Measurements from ENCODE around the gene JAZF1.
"Not testable (repeated sequence)": the region's sequence is repeated elsewhere in the genome, so short reads cannot be mapped to it uniquely, and the experiment has no call there.

JAZF1 gene

DNA sequence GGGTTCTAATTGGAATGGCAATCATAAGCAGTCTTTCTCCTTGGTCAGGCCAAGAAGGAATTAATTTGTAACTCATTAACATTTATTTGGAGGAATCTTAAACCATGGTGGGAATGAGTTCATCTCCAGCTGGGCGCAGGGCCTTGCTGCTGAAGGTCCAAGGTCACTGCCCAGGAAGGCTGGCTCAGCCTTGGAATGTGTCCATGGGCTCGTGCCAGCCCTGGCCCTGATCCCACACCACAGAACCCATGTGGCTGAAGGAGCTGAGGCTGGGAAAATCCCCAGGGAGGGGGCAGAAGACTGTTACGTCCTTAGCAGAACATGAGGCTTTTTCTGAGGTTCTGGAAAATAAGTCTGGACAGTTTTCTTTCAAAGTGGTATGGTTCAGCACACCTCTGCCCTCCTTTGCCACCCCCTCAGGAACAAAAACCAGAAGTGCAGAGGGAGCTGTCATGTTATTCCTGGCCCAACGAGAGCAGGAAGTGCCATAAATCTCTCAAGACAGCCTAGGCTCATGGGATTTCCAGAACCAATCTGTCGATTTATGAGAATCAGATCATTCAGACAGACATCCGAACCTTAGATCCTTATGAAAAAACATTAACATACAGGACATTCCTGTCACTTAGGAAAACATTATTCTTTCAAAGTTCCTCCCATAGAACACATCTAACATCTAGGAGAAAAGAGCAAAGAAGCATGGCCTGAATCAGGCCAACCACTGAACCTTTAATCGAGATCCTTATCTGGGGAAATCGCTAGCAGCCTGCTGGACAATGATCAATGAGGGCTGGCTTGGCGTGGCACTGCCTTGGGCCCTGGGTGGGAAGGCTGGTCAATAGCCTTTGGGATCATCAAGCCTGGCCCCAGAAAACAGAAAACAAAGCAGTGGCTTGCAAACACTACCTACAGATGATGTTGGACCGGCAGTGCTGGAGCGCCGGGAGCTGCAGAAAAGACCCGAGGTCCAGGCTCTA lies 306.3 kb downstream of the JAZF1 start:
- DNase-seq (ENCODE audit: low spot score): no peak

DNA sequence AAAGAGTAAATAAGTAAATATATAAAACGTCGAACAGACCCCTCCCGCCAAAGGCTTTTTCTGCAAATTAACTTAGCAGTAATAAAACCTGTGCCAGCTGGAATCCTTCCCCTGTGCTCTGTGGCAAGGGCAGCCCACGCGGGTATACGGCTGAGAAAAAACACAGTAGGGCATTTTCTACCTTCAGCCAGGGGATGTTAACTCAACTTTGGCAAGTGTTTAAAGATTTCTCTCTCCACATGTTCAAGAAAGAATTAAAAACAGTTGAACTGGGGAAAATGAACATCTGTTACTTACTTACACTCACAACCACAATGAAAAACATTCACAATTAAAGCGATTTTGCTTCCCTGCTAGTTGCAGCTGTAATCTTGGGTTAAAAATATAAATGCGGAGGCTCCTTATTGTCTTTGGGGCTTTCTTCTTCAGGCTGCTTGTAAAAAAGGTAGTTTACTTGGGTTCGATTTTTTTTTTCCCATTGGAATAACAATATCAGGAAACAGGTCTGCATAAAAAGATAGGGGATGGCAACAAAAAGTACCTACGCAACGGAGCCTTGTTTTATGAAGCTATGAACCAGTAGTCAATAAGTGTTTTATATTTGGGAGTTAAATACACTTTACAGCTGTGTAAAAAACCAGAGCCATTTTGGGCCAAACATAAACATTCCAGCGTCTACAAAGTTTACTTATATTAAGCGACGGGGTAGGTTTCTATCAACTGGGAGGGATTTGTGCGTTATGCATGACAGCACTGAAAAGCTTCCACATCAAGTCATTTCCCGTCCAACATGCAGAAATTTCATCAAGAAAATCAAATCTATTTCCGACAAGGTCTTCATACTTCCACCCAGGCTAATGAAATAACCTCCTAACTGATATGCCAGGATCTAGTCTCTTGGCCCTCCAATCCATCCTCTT lies 308.0 kb downstream of the JAZF1 start:
- DNase-seq (ENCODE audit: low spot score): no peak

DNA sequence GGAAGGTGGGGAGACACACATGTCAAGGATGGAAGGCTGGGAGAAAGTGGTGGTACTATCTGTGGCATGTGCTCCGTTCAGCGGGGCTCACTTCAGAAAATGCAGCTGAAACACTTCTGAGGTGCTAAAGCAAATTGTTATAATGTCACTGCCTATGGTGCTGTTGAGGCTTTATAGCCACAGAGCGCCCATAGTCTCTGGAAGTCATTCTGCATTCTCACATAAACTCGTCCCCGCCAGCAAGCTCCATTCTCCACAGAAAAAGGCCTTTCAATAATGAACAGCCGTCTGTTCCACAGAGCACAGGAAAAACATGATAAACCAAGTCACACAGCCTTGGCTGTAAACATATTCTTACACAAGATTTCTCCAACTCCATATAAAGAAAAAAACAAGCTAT lies 308.7 kb downstream of the JAZF1 start:
- no peak for DNase-seq (ENCODE audit: low spot score)

DNA sequence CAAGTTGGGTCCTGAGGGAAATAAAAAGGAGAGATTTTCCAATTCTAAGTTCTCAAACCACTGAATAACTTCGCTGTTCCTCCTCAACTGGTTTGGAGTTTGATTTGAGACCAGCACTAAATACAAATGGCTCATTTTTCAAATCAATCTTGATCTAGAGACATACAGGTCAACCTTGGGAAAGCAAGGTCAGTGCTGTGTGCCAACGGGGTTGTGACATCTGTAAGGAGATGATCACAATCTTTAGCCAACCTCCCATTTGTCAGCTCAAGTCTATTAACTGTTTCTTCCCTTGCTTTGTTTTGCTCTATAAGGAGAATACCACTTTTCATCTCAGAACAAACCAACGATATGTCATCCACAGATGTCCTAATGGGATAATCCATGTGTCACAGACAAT lies 309.5 kb downstream of the JAZF1 start:
- no peak for DNase-seq (ENCODE audit: low spot score)

DNA sequence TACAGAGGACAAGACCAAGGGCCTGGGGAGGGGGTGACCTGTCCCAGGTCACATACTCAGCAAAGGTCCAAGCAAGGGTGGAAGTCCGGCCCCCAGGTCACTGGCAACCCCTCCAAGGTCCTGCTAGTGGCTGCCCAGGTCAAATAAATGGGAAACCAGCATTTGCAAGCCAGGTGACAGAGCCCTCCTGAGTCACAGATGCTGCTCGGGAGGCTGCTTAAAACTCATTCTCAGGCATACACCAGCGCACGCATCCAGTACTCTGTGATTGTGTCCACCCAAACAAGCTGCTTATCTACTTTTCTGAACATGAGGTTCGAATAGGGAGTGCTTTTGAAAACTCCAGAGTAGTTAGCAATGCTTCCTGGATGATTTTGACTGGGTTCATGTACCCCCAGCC lies 310.0 kb downstream of the JAZF1 start:
- no peak for DNase-seq (ENCODE audit: low spot score)

DNA sequence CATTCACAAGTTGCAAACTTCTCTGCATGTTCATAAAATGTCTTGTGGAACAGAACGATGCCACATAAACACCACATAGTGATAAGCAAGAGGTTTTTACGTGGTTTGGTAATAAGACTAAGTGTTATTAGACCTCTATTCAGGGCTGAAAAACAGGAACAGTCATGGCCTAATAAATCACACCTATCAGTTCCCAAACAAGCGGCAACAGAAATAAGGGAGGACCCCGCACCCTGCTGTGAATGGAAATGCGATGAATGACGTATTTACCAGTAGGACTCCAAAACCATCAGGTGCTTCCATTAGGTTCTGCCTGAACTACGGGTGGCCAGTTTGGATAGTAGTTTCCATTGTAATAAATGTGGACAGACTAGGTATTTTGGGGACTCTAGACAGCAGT lies 311.5 kb downstream of the JAZF1 start:
- no peak for DNase-seq (ENCODE audit: low spot score)

DNA sequence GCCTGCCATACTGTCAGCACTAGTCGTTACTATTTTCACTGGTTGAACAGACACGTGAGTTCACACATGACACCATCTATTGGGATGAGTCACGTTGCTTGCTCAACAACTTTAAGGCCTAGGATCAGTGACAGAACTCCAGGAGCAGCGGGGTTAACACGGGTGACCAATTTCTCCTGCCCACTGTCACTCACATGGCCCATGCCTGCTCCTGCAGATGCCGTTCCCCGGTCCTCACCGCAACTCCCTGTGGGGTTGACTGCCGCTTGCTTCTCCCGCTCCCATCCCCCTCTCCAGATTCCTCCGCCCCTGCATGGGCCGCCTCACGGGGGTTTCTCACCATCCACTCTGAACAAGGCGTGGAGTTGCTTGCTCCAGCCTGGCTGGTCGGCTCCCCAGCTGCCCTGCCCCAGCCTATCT lies 312.5 kb downstream of the JAZF1 start:
- no peak for DNase-seq (ENCODE audit: low spot score)

DNA sequence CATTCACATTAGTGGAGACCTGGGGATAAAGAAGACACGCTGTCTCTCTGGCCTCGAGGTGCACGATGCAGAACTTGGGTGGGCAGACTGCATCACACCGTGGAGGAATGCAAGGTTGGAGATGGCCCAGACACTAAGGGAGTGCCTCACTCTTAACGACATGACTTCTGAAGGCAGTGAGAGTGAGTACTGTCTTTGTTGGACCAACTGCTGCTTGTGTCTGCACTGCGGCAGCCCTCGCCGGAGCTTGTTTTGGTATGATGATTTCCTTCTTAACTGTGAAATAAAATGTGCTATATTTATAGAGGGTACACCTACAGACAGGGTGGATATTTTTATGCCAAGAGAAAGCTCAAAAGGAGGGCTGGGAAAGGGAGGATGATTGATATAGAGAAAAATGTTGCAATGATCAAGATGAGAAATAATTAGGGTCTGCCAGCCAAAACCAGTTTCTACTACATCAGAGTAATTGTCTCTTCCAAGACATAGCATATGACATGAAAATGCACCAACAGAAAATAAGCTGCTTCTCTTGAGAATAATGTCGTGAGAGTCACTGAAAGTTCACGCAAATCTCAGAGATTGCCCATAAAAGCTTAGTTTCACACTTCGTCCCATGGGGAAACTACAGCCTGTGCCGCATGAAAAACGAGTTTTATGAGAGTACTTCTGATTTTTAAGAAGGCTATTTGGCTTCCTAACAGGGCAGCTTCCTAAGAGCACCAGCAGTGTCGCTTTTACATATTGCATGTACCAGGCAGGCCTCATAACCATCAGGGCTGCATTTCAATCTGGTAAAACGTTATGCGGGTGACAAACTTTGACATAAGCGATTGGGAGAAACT lies 313.5 kb downstream of the JAZF1 start:
- DNase-seq (ENCODE audit: low spot score): no peak

DNA sequence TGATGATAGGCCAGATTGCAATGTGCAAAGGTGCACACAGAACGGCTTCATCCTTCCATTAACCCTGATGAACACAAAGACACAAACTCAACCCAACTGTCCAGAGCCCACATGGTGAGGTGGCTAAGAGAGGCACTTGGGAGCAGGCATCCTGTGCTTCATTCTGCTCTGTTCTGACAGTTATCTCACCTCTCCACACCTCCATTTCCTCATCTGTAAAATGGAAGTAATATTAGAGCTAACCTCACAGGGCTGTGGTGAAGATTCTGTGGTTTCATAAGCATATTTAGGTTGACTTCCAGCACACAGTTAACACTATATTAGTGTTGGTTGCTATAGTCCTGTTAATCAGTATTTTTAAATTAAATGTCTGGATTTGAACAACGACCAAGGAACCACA lies 314.3 kb downstream of the JAZF1 start:
- no peak for DNase-seq (ENCODE audit: low spot score)

DNA sequence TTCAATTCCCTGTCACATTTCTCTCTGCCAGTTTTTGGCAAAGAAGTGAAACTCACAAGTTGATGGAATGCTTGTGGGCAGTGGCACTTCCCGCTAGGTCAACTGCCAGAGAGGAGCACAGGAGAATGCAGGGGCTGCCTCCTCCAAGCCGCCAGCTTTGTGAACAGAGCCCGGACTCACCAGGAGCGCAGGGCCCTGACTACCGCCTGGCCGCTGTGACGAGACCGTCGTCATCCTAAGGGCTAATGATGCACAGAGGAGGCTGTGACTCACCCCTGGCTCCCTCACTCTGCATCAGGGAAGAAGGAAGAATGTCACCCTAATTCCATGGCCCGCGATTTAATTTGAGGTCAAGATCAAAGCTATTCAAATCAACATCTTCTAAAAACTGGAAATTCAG lies 316.7 kb downstream of the JAZF1 start:
- DNase-seq (ENCODE audit: low spot score): no peak

DNA sequence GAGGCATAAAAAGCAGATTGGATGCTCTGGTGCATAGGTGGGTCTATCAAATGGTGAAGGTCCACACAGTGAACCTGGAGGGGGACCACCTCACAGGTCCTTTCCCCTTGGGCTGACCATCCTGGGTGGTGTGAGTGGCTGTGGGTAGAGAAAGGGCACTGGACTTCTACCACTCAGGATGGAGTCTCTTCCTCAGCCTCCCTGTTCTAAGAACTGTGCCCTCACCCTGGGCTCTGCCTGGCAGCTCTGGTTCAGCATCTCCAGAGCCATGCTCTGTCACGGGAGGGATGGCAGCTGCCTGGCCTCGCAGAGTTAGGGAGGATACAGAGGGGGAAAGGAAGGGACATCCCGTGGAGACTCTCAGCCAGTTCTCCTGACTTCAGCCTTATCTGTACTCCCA lies 318.8 kb downstream of the JAZF1 start:
- no peak for DNase-seq (ENCODE audit: low spot score)

DNA sequence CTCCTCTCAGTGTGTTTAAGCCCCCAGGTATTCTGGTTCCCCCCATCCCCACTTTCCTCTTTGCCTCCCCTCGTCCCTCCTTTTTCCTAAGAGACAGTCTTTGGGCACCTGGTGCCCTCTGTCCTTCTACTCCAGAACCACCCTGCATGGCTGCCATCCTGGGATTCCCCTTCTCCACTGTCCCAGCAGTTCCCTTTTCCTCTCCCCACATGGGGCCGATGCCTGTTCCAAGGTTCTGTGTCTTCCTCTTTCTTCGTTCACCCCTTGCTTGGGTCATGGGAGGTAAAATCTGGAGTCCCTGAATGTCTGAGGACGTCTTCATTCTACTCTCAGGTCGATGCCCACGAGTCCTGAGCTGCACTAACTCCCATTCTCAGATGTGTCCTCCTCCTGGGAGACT lies 319.8 kb downstream of the JAZF1 start:
- DNase-seq (ENCODE audit: low spot score): no peak

DNA sequence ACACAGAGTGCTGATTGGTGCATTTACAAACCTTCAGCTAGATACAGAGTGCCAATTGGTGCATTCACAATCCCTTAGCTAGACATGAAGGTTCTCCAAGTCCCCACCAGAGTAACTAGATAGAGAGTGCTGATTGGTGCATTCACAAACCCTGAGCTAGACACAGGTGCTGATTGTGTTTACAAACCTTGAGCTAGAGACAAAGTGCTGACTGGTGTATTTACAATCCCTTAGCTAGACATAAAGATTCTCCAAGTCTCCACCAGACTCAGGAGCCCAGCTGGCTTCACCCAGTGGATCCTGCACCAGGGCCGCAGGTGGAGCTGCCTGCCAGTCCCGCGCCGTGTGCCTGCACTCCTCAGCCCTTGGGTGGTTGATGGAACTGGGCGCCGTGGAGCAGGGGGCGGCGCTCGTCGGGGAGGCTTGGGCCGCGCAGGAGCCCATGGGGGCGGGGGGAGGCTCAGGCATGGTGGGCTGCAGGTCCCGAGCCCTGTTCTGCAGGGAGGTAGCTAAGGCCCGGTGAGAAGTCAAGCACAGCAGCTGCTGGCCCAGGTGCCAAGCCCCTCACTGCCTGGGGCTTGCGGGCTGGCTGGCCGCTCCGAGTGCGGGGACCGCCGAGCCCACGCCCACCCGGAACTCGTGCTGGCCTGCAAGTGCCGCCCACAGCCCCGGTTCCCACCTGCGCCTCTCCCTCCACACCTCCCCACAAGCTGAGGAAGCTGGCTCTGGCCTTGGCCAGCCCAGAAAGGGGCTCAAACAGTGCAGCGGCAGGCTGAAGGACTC lies 323.7 kb downstream of the JAZF1 start:
- DNase-seq (ENCODE audit: low spot score): not testable (repeated sequence)

DNA sequence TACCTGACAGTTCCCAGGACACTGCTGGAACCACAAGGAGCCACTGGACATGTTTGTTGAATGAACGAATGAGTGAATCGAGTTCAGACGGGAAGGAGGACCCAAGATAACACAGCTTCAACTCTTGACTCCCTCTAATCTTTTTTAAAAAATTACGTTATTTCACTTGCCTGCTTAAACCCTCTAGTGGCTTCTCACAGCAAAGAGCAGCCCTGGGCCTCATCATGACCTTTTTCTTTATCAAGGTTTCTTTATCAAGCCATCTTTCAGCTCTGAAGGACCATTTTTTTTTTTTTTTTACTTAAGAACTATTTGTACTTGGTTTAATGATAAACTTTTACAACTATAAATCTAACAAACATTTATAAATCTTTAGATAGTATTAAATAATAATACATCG lies 330.1 kb downstream of the JAZF1 start:
- no peak for DNase-seq (ENCODE audit: low spot score)

DNA sequence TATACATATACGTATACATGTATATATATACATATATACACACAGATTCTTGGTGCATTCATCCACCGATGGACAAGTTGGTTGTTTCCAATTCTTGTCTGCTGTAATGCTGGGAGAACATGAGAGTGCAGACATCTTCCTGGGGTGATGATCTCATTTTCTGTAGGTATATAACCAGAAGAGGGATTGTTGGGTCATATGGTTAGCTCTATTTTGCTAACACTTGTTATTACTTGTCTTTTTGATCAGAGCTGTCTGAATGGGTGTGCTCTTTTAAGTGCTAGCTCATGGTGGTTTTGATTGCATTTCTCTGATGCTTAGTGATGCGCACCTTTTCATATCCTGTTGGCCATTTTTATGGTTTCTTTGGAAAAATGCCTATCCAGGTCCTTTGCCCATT lies 334.2 kb downstream of the JAZF1 start:
- DNase-seq (ENCODE audit: low spot score): no peak

DNA sequence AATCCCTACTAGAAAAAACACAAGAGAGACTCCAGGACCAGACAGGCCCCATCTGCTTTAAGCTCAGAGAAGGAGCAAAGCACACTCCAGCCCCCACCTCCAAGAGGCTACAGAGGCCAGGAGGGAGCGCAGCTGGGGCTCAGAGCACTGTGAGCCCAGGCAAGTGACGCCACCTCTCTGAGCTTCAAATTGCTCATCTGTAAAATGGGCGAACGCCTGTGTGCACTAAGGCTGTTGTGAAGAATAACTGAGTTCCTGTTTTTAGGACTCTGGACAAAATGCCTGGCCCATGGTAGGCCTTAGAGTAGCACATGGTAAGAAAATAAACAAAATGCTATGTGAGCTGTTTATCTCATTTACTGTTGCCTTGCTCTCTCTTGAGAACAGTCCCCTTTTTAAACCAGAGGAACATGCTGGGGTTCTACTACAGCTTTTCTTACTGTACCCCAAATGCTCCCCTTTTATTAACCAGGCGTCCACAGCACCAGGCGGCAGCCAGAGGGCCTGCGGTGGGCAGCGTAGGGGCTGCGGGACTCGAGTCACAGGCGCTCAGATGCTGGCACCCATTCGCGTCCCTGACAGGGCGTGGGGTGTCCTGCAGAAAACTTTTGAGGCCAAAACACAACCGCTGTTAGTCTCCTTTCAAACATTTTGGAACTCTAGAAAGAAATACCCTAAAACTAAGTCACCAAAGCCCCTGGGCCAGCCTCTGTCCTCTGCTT lies 336.9 kb downstream of the JAZF1 start:
- no peak for DNase-seq (ENCODE audit: low spot score)

DNA sequence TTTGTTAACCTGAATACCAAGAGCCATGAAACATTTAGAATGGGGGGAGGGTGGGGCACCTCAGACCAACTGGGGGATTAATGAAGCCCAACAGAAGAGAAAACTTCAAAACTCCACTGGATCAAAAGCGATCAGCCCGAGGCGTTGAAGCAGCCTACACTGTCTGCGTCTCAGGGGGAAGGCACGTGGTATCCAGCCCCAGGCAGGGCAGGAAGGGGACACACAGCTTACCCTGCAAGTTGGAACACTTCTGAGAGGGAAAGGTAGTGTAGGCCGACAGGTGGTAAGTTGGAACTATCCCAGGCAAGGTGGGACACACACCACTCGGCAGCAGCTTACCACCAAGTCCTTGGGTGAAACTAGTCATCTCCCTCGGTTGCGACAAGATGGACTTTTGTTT lies 337.7 kb downstream of the JAZF1 start:
- DNase-seq (ENCODE audit: low spot score): no peak

DNA sequence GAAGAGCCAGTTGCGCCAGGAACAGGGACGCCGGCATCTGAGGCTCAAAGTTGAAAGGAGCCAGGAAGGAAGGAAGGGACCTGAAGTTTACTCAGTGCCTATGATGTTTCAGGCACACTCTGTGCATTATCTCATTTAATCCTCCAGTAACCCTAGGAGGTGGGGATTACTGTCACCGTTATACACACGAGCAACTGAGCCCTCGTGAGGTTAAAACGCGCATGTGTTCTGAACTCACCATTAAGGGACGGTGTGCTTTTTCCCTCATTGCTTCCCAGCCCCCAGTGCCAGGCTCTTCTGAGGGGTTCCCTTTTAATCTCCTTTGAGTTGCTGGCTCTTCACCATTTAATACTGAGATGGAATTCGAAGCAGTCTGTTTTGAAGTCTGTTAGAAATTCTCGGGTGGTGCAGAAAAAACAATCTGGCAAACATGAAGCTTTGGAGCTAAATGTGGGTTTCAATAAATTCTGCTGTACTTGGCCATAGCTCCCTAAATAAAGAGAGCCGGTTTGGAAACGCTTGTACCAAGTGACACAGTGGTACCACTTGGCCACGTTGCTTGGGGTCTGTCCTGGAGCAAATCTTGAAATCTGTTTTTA lies 338.4 kb downstream of the JAZF1 start:
- DNase-seq (ENCODE audit: low spot score): no peak

DNA sequence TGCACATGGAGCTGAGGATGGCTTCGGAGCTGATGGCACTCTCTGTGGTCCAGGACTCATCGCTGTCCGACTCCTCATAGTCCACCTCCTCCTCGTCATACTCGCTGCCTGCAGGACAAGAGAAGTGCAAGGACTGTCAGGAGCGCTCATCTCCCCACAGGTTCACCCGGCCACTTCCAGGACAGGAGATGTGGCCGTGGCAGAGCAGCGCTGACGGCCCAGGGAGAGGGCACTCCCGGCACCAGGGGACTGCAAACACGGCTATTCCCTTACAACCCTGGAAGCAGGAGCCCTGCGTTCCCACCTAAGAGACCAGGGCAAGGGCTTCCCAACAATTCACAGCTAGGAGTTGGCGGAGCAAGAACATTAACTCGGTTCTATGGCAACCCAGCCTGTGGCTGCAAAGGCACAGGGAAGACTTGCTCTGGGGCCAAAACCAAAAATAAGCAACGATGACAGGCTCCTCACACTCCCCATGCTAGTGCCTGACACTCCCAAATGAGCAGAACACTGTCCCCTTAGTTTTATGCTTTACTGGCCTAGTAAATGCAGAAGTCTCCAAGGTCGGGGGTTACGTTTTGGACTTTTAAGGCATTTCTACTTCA lies 339.7 kb downstream of the JAZF1 start:
- no peak for DNase-seq (ENCODE audit: low spot score)

DNA sequence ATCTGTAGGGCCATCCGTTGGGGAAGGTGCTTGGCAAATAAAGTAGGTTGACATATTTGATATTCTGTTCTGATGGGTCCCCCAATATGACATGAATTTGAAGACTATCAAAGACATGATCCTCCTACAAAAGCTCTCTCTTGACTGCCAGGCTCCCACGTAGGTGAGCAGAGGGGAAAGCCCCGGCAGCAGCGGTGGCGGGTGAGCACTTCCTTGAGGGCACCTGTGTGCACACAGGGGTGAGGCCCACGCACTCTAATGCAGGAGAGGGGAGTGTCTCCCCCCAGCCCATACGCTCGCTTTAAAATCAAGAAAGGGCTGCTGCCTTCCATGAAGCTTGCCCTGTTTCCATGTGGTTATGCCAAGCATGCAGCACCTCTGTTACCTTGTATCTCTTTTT lies 340.3 kb downstream of the JAZF1 start:
- no peak for DNase-seq (ENCODE audit: low spot score)
